NCI-H69 (cell line): ENCODE data around the gene TMEM239.
A peak's percentile ranks its signal among the peaks of the same experiment; 100 is the strongest.
"Not testable (repeated sequence)": the region's sequence is repeated elsewhere in the genome, so short reads cannot be mapped to it uniquely, and the experiment has no call there.

Source experiments
- DNase-seq: peaks from one replicate; lab custom pipeline; 2025; lab: John Stamatoyannopoulos, UW

The TMEM239 gene

DNA sequence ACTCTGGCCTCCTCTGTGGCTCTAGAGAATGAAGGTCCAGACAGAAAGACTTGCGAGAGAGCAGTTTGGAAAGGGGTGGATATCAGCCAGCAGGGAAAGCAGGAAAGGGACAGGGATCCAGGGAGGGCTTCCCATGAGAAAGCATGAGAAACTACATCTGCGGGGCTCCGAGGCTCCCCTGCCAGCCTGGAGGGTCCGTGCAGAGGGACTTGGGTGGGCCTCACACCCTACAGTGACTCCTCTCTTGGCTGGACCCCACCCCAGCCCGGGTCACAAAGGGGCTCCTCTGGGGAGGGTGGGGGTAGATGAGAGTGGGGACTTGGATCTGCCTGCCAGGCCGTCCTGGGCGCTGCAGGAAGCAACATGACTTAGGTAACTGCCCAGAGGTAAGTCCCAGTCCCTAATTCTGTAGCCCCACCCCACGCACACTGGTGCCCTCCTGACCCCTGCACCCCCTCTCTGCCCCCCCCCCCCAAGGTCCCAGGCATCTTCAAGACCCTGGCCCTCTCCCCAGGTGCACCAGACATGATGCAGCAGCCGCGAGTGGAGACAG lies at the start of gene TMEM239:
Gene TMEM239 (plus strand): TSS at position 335 of the 553 bp plus-strand sequence. CDS start 191 bp downstream, at position 526.
- DNase-seq, result no peak

DNA sequence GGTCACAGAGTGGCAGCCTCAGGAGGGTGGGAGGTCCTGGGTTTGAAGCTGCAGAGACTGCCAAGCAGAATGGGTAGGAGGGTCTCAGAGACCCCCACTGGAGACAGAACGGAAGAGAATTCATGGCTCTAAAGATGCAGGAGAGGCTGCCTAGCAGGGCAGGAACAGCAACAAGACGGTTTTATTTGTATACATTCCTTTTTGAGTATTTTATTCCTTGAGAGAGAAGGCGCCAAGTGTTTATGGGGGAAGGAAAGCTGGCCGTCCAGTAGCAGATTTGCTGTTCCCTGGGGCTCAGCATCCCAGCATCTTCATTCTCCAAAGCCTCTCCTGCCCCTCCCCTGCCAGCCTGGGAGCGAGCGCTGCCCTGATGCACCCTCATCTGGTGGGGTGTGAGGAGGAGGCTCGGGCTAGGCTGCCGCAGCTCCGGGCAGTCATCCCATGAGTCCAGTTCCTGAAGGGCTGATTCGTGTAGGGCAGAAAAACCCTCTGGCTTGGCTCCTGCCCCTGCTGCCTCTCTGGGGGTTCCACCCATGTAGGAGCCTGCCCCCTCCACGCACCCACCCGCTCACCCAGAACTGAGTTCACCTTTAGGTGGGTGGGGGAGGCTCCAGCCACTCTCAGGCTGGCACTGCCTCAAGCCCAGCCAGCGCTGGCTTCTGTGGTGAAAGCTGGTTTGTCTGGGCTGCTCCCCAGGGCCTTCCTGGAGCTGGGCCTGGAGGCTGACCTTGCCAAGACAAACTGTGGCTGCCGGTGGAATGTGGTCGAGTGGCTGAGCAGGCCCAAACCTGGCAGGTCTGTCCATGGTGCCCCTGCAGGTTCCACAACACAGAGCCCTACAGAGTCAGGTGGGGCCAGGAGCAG lies 48.2 kb upstream of the TMEM239 start:
- no peak for DNase-seq

DNA sequence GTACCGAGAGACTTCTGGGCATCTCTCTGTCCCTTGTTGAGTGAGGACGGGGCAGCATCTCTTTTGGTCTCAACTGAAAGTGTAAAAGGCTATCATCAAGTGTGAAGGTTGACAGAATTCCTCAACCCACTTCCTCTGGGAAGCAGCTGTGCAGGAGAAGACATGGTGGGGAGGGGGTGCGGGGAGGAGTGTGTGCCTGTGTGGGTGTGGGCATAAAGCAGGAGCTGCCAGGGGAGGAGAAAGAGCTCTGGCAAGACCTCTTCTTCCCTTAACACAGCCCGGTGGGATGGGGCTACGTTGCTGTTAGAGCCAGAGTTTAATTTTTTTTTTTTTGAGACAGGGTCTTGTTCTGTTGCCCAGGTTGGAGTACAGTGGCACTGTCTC lies 47.5 kb upstream of the TMEM239 start:
- no peak for DNase-seq

DNA sequence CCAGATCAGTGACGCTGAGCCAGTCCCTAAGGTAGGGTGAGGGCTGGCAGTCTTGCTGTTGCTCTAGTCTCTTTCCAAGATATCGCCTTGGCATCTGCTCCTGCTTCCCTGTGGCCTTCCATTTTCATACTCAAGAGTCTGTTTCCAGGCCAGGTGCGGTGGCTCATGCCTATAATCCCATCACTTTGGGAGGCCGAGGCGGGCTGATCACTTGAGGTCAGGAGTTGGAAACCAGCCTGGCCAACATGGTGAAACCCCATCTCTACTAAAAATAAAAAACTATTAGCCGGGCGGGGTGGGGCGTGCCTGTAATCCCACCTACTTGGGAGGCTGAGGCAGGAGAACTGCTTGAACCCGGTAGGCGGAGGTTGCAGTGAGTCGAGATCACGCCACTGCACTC lies 46.1 kb upstream of the TMEM239 start:
- not testable (repeated sequence) for DNase-seq

DNA sequence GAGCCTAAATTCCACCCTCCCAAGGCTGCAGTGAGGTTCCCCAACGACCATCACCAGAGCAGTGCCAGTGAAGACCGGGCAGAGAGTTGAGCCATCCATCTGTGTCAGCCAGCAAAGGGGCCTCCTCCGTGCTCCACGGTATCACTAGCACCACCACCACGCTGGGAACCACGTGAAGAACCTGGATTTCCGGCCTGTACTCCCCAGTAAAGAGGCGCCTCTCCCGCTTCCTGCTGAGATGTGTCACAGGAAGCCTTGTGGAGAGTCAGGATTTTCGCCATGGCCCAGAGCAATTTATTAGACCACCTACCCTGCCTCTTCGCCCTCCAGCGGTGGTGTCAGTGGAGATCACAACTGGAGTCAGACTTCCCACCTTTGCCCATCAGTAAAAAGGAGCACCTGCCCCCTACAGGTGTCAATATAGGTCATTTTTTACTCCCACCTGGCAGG lies 44.5 kb upstream of the TMEM239 start:
- DNase-seq, result peak; percentile 48

- no peak for DNase-seq
Measured at GRCh38 chr20:2773812-2774211, 42.4 kb upstream of the TMEM239 start.

- DNase-seq, result peak; percentile 26
Measured at GRCh38 chr20:2775139-2775538, 41.0 kb upstream of the TMEM239 start.

DNA sequence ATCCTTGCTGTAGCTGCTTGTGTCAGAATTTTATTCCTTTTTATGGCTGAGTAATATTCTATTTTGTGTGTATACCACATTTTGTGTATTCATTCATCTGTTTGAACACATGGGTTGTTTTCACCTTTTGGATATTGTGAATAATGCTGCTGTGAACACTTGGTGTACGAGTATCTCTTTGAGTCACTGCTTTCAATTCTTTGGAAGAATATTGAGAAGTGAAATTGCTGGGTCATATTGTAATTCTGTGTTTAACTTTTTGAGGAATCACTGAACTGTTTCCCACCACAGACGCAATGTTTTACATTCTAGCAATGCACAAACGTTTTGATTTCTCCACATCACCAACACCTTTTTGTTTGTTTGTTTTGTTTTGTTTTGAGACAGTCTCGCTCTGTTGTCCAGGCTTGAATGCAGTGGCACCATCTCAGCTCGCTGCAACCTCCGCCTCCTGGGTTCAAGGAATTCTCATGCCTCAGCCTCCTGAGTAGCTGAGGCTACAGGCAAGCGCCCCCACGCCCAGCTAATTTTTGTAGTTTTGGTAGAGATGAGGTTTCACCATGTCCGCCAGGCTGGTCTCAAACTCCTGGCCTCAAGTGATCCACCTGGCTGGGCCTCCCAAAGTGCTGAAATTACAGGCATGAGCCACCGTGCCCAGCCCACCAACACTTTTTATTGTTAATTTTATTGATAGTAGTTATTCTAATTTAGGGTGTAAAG lies 37.4 kb upstream of the TMEM239 start:
- DNase-seq, result no peak

DNA sequence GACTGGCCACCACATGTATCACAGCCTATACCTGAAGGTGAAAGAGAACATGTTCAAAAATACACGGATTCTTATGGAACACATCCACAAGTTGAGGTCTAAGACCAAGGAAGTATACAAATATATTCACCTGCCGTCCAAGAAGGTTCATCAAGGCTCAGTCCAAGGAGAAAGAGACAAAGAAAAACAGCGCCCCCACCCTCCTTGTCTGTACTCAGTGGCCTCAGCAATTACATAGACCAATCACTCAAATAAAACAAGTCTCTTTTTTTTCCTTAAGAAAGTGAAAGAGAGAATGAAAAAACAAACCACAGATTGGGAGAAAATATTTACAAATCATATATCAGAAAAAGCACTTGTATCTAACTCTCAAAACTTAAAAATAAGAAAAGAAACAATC lies 35.2 kb upstream of the TMEM239 start:
- no peak for DNase-seq

- DNase-seq, result no peak
Measured at GRCh38 chr20:2783908-2784566, 32.1 kb upstream of the TMEM239 start.

GRCh38 chr20:2793471-2793870 lies 22.7 kb upstream of the TMEM239 start:
- DNase-seq, result no peak

DNA sequence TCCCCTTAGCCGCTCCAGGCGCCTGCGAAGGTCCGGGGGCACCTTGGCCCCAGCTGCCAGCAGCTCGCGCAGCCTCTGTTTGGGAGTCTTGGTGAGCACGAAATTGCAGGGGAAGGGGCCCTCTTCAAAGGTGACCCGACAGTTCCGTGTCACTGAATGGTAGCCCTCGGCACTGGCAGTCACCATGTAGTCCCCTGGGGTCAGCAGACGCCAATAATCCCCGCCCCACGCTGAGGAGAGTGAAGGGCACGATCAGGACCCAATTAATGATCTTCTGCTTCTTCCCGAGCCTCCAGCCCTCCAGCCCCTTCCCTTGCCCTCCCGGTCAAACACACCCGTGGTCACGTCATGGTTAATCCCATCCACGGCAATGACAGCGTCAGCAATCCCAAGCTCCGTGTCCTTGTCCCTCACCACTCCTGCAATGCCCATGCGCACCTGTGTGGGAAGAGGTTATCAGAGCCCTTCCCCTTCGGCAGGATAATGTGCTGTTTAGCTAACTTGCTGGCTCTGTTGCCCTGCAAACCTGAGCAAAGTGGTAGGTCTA lies 21.9 kb upstream of the TMEM239 start:
- no peak for DNase-seq

DNA sequence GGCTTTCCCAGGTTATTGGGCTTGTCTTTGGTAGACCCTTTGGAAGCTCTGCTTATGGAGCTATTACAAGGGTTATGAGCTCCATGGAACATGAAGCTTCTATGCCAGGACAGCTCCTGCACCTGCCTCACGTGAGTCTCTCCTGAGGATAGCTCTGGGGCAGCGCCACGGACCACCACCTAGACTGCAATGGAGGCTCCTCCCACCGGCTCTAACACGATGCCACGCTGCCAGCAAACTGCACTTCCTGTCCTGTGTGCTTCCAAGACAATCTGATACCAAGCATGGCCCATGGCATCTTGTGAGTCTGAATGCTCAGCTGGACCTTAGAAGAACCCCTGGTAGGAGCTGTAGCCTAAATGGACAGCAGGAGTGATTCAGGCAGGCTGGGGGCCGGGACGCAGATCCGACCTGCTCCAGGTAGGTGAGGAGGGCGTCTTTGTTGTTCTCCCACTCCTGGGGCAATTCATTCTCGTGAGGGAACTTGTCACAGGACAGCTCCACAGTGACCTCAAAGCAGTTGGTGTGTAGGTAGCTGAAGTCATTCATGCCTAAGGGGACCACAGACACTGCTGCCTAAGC lies 21.2 kb upstream of the TMEM239 start:
- peak; percentile 19 for DNase-seq

DNA sequence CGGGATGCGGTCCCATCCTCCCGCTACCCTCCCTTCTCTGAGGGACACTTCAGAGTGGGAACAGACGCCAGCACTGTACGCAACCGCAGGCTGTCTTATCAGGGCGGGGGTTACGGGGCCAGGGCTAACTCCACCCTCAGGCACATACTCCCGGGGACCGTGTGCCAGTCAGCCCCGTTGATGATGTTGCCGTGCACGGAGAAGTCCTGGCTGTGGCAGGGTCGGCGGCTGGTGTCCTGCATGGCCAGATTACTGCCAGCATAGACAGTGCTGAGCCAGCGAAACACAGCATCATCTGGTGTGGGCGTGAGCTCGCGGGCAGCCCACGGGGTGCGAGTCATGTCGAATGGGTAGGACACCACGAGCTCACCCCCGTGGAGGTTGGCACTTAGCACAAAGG lies 20.7 kb upstream of the TMEM239 start:
- DNase-seq, result no peak

- DNase-seq, result no peak
Measured at GRCh38 chr20:2796011-2796660, 20.0 kb upstream of the TMEM239 start.

- no peak for DNase-seq
Measured at GRCh38 chr20:2797136-2797983, 18.8 kb upstream of the TMEM239 start.

GRCh38 chr20:2798095-2798805 lies 17.9 kb upstream of the TMEM239 start:
- no peak for DNase-seq

DNA sequence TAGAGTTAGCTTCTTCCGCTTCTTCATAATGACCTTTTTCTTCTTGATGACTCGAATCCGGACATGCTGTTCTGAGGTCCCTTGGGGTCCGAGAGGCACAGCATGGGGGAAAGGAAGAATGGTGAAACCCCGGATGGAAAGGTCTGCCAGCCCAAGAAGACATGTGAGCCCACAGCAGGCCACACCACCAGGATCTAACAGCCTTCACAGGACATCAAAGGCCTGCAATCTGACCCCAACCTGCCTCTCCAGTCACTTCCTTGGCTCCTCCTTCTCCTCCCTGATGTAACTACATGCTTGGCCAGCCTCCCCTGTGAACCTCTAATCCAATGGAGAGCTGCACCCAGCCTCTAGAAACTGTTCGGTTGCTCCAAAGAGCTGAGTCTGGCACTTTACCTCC lies 17.4 kb upstream of the TMEM239 start:
- DNase-seq, result no peak

DNA sequence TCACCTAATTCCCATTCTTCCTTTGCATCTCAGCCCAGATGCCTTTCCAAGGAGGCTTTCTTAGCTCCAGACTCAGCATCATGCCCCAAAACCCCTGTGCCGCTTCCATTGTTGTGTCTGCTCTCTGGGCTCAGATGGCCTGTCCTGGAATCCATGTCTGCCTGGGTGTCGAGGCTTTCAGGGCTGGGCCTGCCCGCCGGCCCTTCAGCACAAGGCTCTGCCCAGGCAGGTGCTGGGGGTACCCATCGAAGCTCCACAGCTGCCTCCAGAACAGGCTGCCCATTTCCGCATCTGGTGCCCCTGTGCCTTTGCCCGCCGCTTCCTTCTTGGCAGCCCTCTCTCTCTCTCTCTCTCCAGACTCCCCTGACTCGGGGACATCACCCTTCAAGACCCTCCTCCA lies 16.9 kb upstream of the TMEM239 start:
- DNase-seq, result no peak
